GM23248 (cell line): Measurements from ENCODE around the gene ZCCHC24.

Source experiments
- EZH2 ChIP-seq: fragments of 200-600 bp; sonication (generic); IDR thresholded peaks from 2 replicates; pipeline ENCODE4 v1.6.1; 2018; ENCODE audit warnings: antibody characterized with exemption, mild to moderate bottlenecking; ENCODE audit not compliant: insufficient read depth, poor library complexity, severe bottlenecking
- EZH2phosphoT487 ChIP-seq: fragments of 200-600 bp; sonication (generic); IDR thresholded peaks from 2 replicates; pipeline ENCODE4 v1.6.1; 2018; ENCODE audit warnings: antibody characterized with exemption, moderate library complexity, mild to moderate bottlenecking, low read depth; ENCODE audit not compliant: insufficient read depth

GRCh38 chr10:79468015-79468560 is 22.7 kb upstream of the ZCCHC24 start:
- TF ChIP-seq EZH2 (no peak), EZH2phosphoT487 (no peak)
